ENCODE results near the gene BRSK1.

BRSK1 gene

DNA sequence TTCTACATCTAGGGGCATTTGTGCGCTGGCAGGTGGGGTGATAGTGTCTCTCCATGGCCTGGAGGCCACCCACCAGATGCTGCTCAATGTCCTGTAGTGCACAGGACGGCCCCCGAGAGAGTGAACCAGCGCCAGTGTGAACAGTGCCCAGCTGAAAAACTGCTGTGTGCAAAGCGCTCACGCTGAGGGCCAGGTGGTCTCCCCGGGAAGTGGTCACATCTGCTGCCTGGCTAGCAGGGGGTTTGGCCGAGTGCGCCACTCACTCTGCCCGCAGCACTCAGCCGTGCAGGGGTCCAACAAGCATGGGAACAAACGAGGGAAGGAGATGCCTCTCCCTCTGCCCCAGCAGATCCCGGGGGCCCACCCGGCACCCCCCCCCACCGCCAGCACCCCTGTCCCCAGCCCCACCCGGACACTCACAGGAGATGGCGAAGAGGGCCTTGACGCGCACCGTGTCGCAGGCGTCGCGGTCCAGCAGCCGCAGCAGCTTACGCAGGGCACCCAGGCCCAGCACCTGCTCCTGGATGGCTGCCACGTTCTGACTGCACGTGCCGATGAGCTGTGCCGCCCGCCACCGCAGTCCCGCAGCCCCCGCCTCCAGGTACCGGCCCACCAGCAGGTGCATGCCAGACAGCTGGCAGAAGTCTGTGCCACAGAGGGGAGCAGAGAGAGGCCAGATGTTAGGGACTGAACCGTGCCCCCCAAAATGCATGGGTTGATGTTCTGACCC is 9.7 kb upstream of the BRSK1 start:
- no peaks in the 10 kb centered on the region for H3K27me3 ChIP-seq (ENCODE audit: control insufficient read depth in 1 of 2, insufficient read depth in 2 of 2, low read length in 2 of 2)
- peaks cover 0 to 51% of the 10 kb centered on the region in 2 donors for H3K36me3 ChIP-seq (ENCODE audit: control insufficient read depth in 1 of 2, insufficient read depth in 2 of 2, low read length in 2 of 2)
- no peak overlapping the region for H3K4me3 ChIP-seq (ENCODE audit: low read depth in 1 of 2, low read length in 2 of 2)
- no peaks in the 10 kb centered on the region for H3K9me3 ChIP-seq (ENCODE audit: control insufficient read depth in 1 of 2, low read length in 2 of 2)
- peaks cover 15 to 16% of the 10 kb centered on the region in 2 donors for H3K4me1 ChIP-seq (ENCODE audit: control insufficient read depth in 1 of 2, insufficient read depth in 2 of 2, low read length in 2 of 2)
- H3K27ac ChIP-seq (ENCODE audit: low read depth, low read length): no peak overlapping the region
- H3K9ac ChIP-seq (ENCODE audit: low read depth in 1 of 2, low read length in 2 of 2): no peak overlapping the region

DNA sequence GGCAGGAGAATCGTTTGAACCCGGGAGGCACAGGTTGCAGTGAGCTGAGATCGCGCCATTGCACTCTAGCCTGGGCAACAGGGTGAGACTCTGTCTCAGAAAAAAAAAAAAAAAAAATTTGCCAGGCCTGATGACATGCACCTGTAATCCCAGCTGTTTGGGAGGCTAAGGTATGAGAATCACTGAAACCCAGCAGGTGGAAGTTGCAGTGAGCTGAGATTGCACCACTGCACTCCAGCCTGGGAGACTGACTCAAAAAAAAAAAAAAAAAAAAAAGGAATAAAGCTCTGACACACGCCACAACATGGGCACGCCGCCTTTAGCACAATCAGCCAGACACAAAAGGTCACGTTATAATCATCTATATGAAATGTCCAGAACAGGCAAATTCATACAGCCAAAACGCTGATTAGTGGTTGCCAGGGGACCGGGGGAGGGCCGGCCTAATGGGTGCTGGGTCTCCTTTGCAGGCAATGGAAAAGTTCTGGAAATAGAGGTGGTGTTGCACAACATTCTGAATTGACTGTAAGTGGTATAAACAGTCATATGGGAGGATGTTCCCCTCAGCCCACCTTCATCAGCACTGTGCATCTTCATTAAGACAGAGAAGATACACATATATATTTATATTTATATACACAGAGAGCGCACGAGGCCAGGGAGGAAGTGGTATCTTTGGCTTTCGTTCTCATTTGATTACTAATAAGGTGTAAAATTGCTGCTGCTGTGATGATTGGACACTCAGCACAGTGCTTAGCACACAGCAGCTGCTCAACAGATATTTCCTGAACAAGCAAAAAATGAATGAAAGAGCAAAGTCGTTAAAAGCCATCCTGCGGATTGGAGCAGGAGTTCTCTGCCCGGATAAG is 7.7 kb upstream of the BRSK1 start:
- H3K9ac ChIP-seq (ENCODE audit: low read depth in 1 of 2, low read length in 2 of 2): peak overlapping the region; percentile 27 to 32
- no peaks in the 10 kb centered on the region for H3K27me3 ChIP-seq (ENCODE audit: control insufficient read depth in 1 of 2, insufficient read depth in 2 of 2, low read length in 2 of 2)
- H3K4me1 ChIP-seq (ENCODE audit: control insufficient read depth in 1 of 2, insufficient read depth in 2 of 2, low read length in 2 of 2): peaks cover 20 to 29% of the 10 kb centered on the region in 2 donors
- H3K27ac ChIP-seq (ENCODE audit: low read depth, low read length): peak overlapping the region; percentile 78
- H3K9me3 ChIP-seq (ENCODE audit: control insufficient read depth in 1 of 2, low read length in 2 of 2): no peaks in the 10 kb centered on the region
- no peak overlapping the region for H3K4me3 ChIP-seq (ENCODE audit: low read depth in 1 of 2, low read length in 2 of 2)
- H3K36me3 ChIP-seq (ENCODE audit: control insufficient read depth in 1 of 2, insufficient read depth in 2 of 2, low read length in 2 of 2): peaks cover 0 to 39% of the 10 kb centered on the region in 2 donors

- H3K4me3 ChIP-seq (ENCODE audit: low read depth in 1 of 2, low read length in 2 of 2): no peak overlapping the region
- peaks cover 0 to 35% of the 10 kb centered on the region in 2 donors for H3K36me3 ChIP-seq (ENCODE audit: control insufficient read depth in 1 of 2, insufficient read depth in 2 of 2, low read length in 2 of 2)
- H3K4me1 ChIP-seq (ENCODE audit: control insufficient read depth in 1 of 2, insufficient read depth in 2 of 2, low read length in 2 of 2): peaks cover 20 to 30% of the 10 kb centered on the region in 2 donors
- peak overlapping the region; percentile 27 to 32 for H3K9ac ChIP-seq (ENCODE audit: low read depth in 1 of 2, low read length in 2 of 2)
- no peaks in the 10 kb centered on the region for H3K27me3 ChIP-seq (ENCODE audit: control insufficient read depth in 1 of 2, insufficient read depth in 2 of 2, low read length in 2 of 2)
- H3K27ac ChIP-seq (ENCODE audit: low read depth, low read length): peak overlapping the region; percentile 78
- H3K9me3 ChIP-seq (ENCODE audit: control insufficient read depth in 1 of 2, low read length in 2 of 2): no peaks in the 10 kb centered on the region
Observed at GRCh38 chr19:55276720-55277430, 6.9 kb upstream of the BRSK1 start.

DNA sequence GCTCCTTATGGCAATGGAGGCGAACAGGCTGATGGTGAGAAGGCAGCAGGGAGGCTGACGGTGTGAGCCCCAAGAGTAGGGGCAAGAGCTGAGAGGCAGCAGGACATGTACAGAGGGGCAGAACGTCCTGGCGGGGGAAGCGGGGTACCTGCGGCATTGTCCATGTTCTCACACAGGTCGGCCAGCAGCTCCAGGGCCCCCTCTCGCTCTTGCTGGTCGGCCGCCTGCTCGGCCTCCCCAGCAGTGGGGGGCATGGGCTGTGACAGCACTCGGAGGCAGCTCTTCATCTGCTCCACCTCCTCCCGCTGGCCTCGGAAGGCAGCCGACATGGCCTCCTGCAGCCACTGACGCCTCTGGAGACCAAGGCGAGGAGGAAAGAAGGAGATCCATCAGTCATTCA is 6.3 kb upstream of the BRSK1 start:
- Histone ChIP-seq H3K9me3 (ENCODE audit: control insufficient read depth in 1 of 2, low read length in 2 of 2) (no peaks in the 10 kb centered on the region), H3K4me1 (ENCODE audit: control insufficient read depth in 1 of 2, insufficient read depth in 2 of 2, low read length in 2 of 2) (peaks cover 20 to 30% of the 10 kb centered on the region in 2 donors), H3K27ac (ENCODE audit: low read depth, low read length) (peak overlapping the region; percentile 62), H3K4me3 (ENCODE audit: low read depth in 1 of 2, low read length in 2 of 2) (no peak overlapping the region), H3K36me3 (ENCODE audit: control insufficient read depth in 1 of 2, insufficient read depth in 2 of 2, low read length in 2 of 2) (peaks cover 0 to 30% of the 10 kb centered on the region in 2 donors), H3K9ac (ENCODE audit: low read depth in 1 of 2, low read length in 2 of 2) (peak overlapping the region in 1 of 2 donors; percentile 27), H3K27me3 (ENCODE audit: control insufficient read depth in 1 of 2, insufficient read depth in 2 of 2, low read length in 2 of 2) (no peaks in the 10 kb centered on the region)

DNA sequence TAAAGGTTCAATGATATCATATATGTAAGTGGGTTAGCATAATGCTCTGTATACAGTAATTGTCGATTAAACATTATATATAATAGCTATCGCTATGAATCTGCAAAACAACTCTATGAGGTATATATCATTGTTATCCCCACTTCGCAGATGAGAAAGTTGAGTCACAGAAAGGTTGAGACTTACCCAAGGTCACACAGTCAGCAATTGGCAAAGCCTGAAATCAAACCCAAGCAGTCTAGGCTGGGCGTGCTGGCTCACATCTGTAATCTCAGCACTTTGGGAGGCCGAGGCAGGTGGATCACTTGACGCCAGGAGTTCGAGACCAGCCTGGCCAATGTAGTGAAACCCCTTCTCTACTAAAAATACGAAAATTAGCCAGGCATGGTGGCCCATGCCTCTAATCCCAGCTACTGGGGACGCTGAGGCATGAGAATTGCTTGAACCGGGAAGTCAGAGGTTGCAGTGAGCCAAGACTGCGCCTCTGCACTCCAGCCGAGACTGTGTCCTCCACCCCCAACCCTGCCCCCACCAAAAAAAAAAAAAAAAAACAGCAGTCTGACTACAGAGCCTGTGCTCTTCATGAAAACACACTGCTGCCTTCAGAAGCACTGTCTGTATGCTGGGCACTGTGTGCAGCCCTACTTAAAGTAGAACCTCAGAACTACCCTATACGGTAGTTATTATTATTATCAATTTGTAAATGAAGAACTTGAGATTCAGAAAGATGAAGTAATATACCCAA is 5.2 kb upstream of the BRSK1 start:
- Histone ChIP-seq H3K27ac (ENCODE audit: low read depth, low read length) (no peak overlapping the region), H3K9ac (ENCODE audit: low read depth in 1 of 2, low read length in 2 of 2) (peak overlapping the region in 1 of 2 donors; percentile 75), H3K36me3 (ENCODE audit: control insufficient read depth in 1 of 2, insufficient read depth in 2 of 2, low read length in 2 of 2) (peaks cover 0 to 26% of the 10 kb centered on the region in 2 donors), H3K4me1 (ENCODE audit: control insufficient read depth in 1 of 2, insufficient read depth in 2 of 2, low read length in 2 of 2) (peaks cover 20 to 30% of the 10 kb centered on the region in 2 donors), H3K27me3 (ENCODE audit: control insufficient read depth in 1 of 2, insufficient read depth in 2 of 2, low read length in 2 of 2) (peaks cover 3 to 5% of the 10 kb centered on the region in 2 donors), H3K4me3 (ENCODE audit: low read depth in 1 of 2, low read length in 2 of 2) (peak overlapping the region; percentile 98), H3K9me3 (ENCODE audit: control insufficient read depth in 1 of 2, low read length in 2 of 2) (no peaks in the 10 kb centered on the region)

- peaks cover 20 to 30% of the 10 kb centered on the region in 2 donors for H3K4me1 ChIP-seq (ENCODE audit: control insufficient read depth in 1 of 2, insufficient read depth in 2 of 2, low read length in 2 of 2)
- H3K27ac ChIP-seq (ENCODE audit: low read depth, low read length): peak overlapping the region; percentile 78
- peaks cover 3 to 6% of the 10 kb centered on the region in 2 donors for H3K27me3 ChIP-seq (ENCODE audit: control insufficient read depth in 1 of 2, insufficient read depth in 2 of 2, low read length in 2 of 2)
Observed at GRCh38 chr19:55279340-55279739, 4.5 kb upstream of the BRSK1 start.

DNA sequence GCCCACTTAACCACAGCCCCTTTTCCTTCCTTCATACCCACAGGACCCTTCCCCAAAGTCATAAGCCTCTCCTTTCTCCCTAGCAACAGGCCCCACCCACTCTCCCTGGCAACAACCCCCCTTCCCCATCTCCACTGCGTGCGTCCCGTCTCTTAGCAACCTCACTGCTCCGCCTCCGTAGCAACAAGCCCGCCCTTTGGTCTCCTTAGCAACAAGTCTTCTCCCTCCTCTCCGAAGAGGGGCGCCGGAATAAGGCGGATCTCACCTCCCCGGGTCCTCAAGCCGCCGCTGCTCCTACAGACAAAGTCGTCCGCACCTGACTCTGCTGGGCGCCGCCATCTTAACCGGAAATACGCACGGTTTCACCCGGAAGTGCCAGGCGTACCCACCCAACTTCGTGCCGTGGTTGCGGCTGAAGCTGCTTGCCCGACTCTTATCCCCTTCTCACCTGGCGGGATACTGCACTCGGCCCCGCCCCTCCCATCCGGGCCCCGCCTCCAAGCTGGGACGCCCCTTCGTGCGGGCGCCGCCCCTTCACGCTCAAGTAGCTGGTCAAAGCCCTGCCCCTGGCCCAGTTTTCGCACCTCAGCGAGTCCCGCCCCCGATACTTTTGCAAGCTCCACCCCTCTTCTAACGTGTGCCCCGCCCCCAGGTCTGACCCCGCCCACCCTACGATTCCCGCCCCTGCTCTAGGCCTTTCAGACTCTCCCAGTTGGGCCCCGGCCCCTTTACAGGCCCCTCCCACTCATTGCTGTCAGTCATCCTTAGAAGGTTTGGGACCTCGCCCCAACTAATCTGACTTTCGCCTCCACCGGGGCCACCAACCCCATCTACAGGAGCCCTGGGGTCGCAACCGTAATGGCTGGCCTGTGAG is 3.8 kb upstream of the BRSK1 start, which contains the start of gene HSPBP1:
Gene HSPBP1 (minus strand): TSS at position 341 of the 874 bp plus-strand sequence. CDS start 502 bp downstream, outside the sequence.
- Histone ChIP-seq H3K27me3 (ENCODE audit: control insufficient read depth in 1 of 2, insufficient read depth in 2 of 2, low read length in 2 of 2) (peaks cover 3 to 6% of the 10 kb centered on the region in 2 donors), H3K4me3 (ENCODE audit: low read depth in 1 of 2, low read length in 2 of 2) (peak within 1 kb of the TSS; percentile 98), H3K27ac (ENCODE audit: low read depth, low read length) (peak within 1 kb of the TSS; percentile 78), H3K36me3 (ENCODE audit: control insufficient read depth in 1 of 2, insufficient read depth in 2 of 2, low read length in 2 of 2) (peaks cover 0 to 14% of the 10 kb centered on the region in 2 donors), H3K9ac (ENCODE audit: low read depth in 1 of 2, low read length in 2 of 2) (peak within 1 kb of the TSS; percentile 66 to 75), H3K9me3 (ENCODE audit: control insufficient read depth in 1 of 2, low read length in 2 of 2) (no peaks in the 10 kb centered on the region), H3K4me1 (ENCODE audit: control insufficient read depth in 1 of 2, insufficient read depth in 2 of 2, low read length in 2 of 2) (peaks cover 20 to 30% of the 10 kb centered on the region in 2 donors)

More at GRCh38 chr19:55279340-55279739, 4.5 kb upstream of the BRSK1 start:
- peak overlapping the region; percentile 66 to 75 for H3K9ac ChIP-seq (ENCODE audit: low read depth in 1 of 2, low read length in 2 of 2)
- H3K4me3 ChIP-seq (ENCODE audit: low read depth in 1 of 2, low read length in 2 of 2): peak overlapping the region; percentile 98
- H3K36me3 ChIP-seq (ENCODE audit: control insufficient read depth in 1 of 2, insufficient read depth in 2 of 2, low read length in 2 of 2): peaks cover 0 to 20% of the 10 kb centered on the region in 2 donors
- H3K9me3 ChIP-seq (ENCODE audit: control insufficient read depth in 1 of 2, low read length in 2 of 2): no peaks in the 10 kb centered on the region

- Histone ChIP-seq H3K9ac (ENCODE audit: low read depth in 1 of 2, low read length in 2 of 2) (no peak overlapping the region), H3K4me3 (ENCODE audit: low read depth in 1 of 2, low read length in 2 of 2) (no peak overlapping the region), H3K36me3 (ENCODE audit: control insufficient read depth in 1 of 2, insufficient read depth in 2 of 2, low read length in 2 of 2) (no peaks in the 10 kb centered on the region), H3K4me1 (ENCODE audit: control insufficient read depth in 1 of 2, insufficient read depth in 2 of 2, low read length in 2 of 2) (peaks cover 4 to 11% of the 10 kb centered on the region in 2 donors), H3K9me3 (ENCODE audit: control insufficient read depth in 1 of 2, low read length in 2 of 2) (no peaks in the 10 kb centered on the region), H3K27me3 (ENCODE audit: control insufficient read depth in 1 of 2, insufficient read depth in 2 of 2, low read length in 2 of 2) (peaks cover 3 to 6% of the 10 kb centered on the region in 2 donors), H3K27ac (ENCODE audit: low read depth, low read length) (no peak overlapping the region)
Observed at GRCh38 chr19:55284405-55285058, 735 bp downstream of the BRSK1 start.
